Heart right ventricle (tissue), 16 donors: ENCODE results near the gene TMEM50B. TPM values are rescaled to one million over a fixed set of nuclear protein-coding genes. Genes with fewer than 3 reads are reported as not detected.

Experiments
- ATAC-seq, 8 donors: fragments of 200-7000 bp; cut with Tn5 transposase; one replicate each; pipeline ENCODE4 v1.9.1; 2020; ENCODE audit warnings: mild to moderate bottlenecking in 8 of 8, moderate library complexity in 8 of 8, moderate number of reproducible peaks in 1 of 8
- DNase-seq, 2 donors: peaks; one replicate each; pipeline ENCODE4 v3.0.0-alpha.2; 2020
- H3K27ac ChIP-seq, 10 donors: fragments of 200-600 bp; sonication (generic) in 2 of 10; one replicate each; pipeline versions ENCODE4 v1.5.0 to v1.8.0; 2020 to 2022; ENCODE audit warnings: mild to moderate bottlenecking in 3 of 10
- H3K27me3 ChIP-seq, 7 donors: fragments of 200-600 bp; one replicate each; pipeline ENCODE4 v1.8.0; 2021 to 2022; ENCODE audit warnings: mild to moderate bottlenecking in 2 of 7
- H3K36me3 ChIP-seq, 9 donors: fragments of 200-600 bp; sonication (generic) in 1 of 9; one replicate each; pipeline versions ENCODE4 v1.5.0 to v1.8.0; 2020 to 2022; ENCODE audit warnings: mild to moderate bottlenecking in 2 of 9
- H3K4me1 ChIP-seq, 9 donors: fragments of 200-600 bp; sonication (generic) in 1 of 9; one replicate each; pipeline versions ENCODE4 v1.5.0 to v1.8.0; 2020 to 2022; ENCODE audit warnings: mild to moderate bottlenecking in 4 of 9
- H3K4me3 ChIP-seq, 10 donors: fragments of 200-600 bp; sonication (generic) in 2 of 10; one replicate each; pipeline versions ENCODE4 v1.5.0 to v1.8.0; 2020 to 2022; ENCODE audit warnings: mild to moderate bottlenecking in 7 of 10, moderate library complexity in 2 of 10
- H3K9me3 ChIP-seq, 11 donors: fragments of 200-600 bp in 10 of 11; sonication (generic) in 2 of 11; one replicate each; pipeline versions ENCODE4 v1.5.0 to v1.8.0; 2013 to 2022; ENCODE audit warnings: mild to moderate bottlenecking in 2 of 11, control low read depth in 1 of 11, moderate library complexity in 1 of 11
- WGBS, 2 donors: extraction: QIAGEN DNeasy Blood & Tissue Kit; methylation state at CpG; one replicate each; pipeline ENCODE4 v1.1.7; 2013; ENCODE audit warnings: inconsistent platforms in 1 of 2; 5-methylcytosine and 5-hydroxymethylcytosine counted together
- intact Hi-C, 10 donors: fragments of 100-400 bp; cut with DNase I; formaldehyde crosslinking; loops; one replicate each; pipeline versions ENCODE4 v1.11.1 to v1.14.2; 2022
- polyA plus RNA-seq, 2 donors: library from polyadenylated mRNA; stranded (reverse); fragments of 200-250 nt; gene quantifications; one replicate each; pipeline ENCODE4 v1.2.3, GENCODE V29; 2013
- total RNA-seq, 10 donors: library from RNA; stranded (reverse); fragmentation: NEBNext Ultra II Directional in 3 of 10; extraction: Animal tissue kit (Norgen Biotek cat#: 25700) in 3 of 10; gene quantifications; one replicate each; pipeline versions ENCODE4 v1.2.1 to v1.2.4, GENCODE V29; 2021 to 2023
- TF ChIP-seq, protein P1 (sequence below), 9 donors: fragments of 200-600 bp; sonication (generic) in 2 of 9; IDR thresholded peaks; one replicate each; pipeline versions ENCODE4 v1.5.0 to v1.8.0; 2021 to 2022; ENCODE audit warnings: antibody characterized with exemption in 9 of 9, mild to moderate bottlenecking in 5 of 9, moderate library complexity in 1 of 9
- donor health status: Arrhythmogenic right ventricular cardiomyopathy.
- donor health status: ischemic (EF 13 %, LVEDD 7.1; RV severe dilation, severe dysfunction).
- donor health status: healthy with polysubstance abuse.
- donor health status: DM: no; HTN: yes; CAD: no.
- donor health status: DM: no; HTN: no; CAD: no.
- donor health status: ischemic (EF 25% LVEDD 6.9; RV normal size, moderate dysfunction).
- donor health status: ischemic (EF 25% LVEDD 5.7; RV mildly dilated, moderate dysfunction).
- donor health status: healthy.
- donor health status: DM: yes; HTN: yes; CAD: no.
- donor health status: Ischemic cardiomyopathy.
- donor health status: ischemic (EF 35%, LVEDD 5.7; RV mildly dilated, moderate dysfunction).
- donor health status: nonischemic (EF 11% LVEDD 7.7; RV severe dilation, severe dysfunction).
- donor health status: DM: yes; HTN: yes; CAD: no.
- donor health status: PGD.
- donor health status: ischemic (EF 29% LVEDD 5.4; RV normal size, mild dysfunction).
- donor health status: nonischemic (EF 23%, LVEDD 6.1; RV moderate dilation, normal function).

TMEM50B gene
- total and polyA plus RNA-seq, 12 donors, result 26.7 to 71.4 (median 30.6) TPM

DNA sequence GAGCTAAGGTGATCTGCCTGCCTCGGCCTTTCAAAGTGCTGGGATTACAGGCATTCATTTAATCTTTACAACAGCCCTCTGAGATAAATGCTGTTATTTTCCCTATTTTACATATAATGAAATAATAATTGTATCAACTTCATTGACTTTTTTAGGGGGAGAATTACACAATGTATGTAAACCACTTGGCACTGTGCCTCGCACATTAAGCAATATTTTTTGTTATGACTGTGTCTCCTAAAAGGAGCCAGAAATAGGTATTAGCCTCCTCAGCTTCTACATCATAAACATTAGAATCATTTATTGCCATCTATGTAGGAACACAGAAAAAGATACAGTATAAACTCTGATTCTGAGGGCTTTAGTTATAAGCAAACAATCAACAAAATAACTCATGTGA, 12.8 kb upstream of the TMEM50B start:
- DNase-seq, result no peak
- TF ChIP-seq, protein P1, sequence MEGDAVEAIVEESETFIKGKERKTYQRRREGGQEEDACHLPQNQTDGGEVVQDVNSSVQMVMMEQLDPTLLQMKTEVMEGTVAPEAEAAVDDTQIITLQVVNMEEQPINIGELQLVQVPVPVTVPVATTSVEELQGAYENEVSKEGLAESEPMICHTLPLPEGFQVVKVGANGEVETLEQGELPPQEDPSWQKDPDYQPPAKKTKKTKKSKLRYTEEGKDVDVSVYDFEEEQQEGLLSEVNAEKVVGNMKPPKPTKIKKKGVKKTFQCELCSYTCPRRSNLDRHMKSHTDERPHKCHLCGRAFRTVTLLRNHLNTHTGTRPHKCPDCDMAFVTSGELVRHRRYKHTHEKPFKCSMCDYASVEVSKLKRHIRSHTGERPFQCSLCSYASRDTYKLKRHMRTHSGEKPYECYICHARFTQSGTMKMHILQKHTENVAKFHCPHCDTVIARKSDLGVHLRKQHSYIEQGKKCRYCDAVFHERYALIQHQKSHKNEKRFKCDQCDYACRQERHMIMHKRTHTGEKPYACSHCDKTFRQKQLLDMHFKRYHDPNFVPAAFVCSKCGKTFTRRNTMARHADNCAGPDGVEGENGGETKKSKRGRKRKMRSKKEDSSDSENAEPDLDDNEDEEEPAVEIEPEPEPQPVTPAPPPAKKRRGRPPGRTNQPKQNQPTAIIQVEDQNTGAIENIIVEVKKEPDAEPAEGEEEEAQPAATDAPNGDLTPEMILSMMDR (IDR thresholded peaks at IDR 0.05), result no peak
- ATAC-seq, result no peak
- intact Hi-C loops, result no loop called here
- Histone ChIP-seq H3K4me3 (peak overlapping the region in 1 of 10 donors; percentile 77), H3K27me3 (no peaks in the 10 kb centered on the region), H3K27ac (peak overlapping the region in 4 of 10 donors; percentile 87 to 92 (median 90)), H3K9me3 (no peaks in the 10 kb centered on the region), H3K4me1 (peaks cover 0 to 15% (median 10%) of the 10 kb centered on the region in 9 donors), H3K36me3 (peaks cover 0 to 9% (median 0%) of the 10 kb centered on the region in 9 donors)
- whole genome bisulfite sequencing, 2 donors, result 71 to 88% methylated on average over 2 of the region's 2 CpGs

DNA sequence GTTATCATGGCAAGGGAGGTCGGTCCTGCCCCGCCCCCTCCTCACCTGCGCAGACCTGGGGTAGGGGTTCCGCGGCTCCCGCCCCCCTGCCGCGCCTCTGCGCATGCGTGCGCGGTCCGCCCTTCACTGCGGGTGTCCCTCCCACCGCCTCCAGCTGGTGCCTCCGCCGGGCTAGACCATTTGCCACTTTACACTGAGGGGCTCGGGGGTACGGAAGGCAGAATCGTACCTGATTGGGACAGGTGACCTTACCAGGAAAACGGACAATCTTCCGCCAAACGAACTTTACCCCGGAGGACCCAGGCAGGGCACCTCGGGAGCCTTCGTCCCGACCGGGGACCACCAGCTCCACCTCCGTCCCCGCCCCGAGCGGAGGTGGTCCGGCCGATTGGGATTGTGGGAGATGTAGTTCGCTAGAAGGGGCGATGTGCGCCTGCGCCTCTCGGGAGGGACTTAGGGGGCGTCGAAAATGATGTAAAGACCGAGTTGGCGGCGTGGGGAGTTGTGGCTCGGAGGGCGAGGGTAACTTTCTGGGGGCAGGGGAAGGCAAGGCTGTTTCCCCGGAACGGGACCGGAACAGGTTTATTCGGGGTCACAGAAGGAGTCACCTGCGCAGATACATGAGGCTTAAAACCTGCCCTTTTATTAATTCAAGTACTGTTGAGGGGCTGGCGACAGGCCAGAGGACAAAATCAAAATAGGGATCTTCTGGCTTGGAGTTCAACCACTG, 11.8 kb upstream of the TMEM50B start, which contains the start of gene DNAJC28:
Gene DNAJC28 (minus strand): TSS at position 344 of the 730 bp plus-strand sequence. CDS start 2,323 bp downstream, outside the sequence.
- Histone ChIP-seq H3K27ac (peak within 1 kb of the TSS; percentile 11 to 92 (median 87)), H3K4me1 (peaks cover 0 to 15% (median 10%) of the 10 kb centered on the region in 9 donors), H3K27me3 (no peaks in the 10 kb centered on the region), H3K4me3 (peak within 1 kb of the TSS; percentile 54 to 87 (median 76)), H3K9me3 (no peaks in the 10 kb centered on the region), H3K36me3 (peaks cover 0 to 9% (median 0%) of the 10 kb centered on the region in 9 donors)
- ATAC-seq (peak; percentile 98 to 100 (median 99)), DNase-seq (peak; percentile 95)
- intact Hi-C loops, result no loop called here
- WGBS, 2 donors, result 0 to 1% methylated on average over 52 of the region's 52 CpGs
- TF ChIP-seq, protein P1 (IDR thresholded peaks at IDR 0.05), result no peak

GRCh38 chr21:33490991-33491372, 11.2 kb upstream of the TMEM50B start:
- DNase-seq, result no peak
- Histone ChIP-seq H3K4me3 (peak overlapping the region; percentile 54 to 87 (median 76)), H3K4me1 (peaks cover 0 to 15% (median 10%) of the 10 kb centered on the region in 9 donors), H3K9me3 (no peaks in the 10 kb centered on the region), H3K36me3 (peaks cover 0 to 9% (median 0%) of the 10 kb centered on the region in 9 donors), H3K27ac (peak overlapping the region; percentile 11 to 92 (median 87)), H3K27me3 (no peaks in the 10 kb centered on the region)
- peak in 2 of 8 donors; percentile 2 to 11 for ATAC-seq
- intact Hi-C loops, result no loop called here
- WGBS, 2 donors, result 15 to 16% methylated on average over 12 of the region's 12 CpGs
- TF ChIP-seq, protein P1 (IDR thresholded peaks at IDR 0.05), result no peak

GRCh38 chr21:33488936-33489335, 9.2 kb upstream of the TMEM50B start:
- no peak for ATAC-seq
- WGBS, 2 donors, result 91 to 96% methylated on average over 4 of the region's 4 CpGs
- Histone ChIP-seq H3K27ac (no peak overlapping the region), H3K36me3 (peaks cover 0 to 9% (median 0%) of the 10 kb centered on the region in 9 donors), H3K9me3 (no peaks in the 10 kb centered on the region), H3K4me3 (no peak overlapping the region), H3K4me1 (peaks cover 0 to 15% (median 10%) of the 10 kb centered on the region in 9 donors), H3K27me3 (no peaks in the 10 kb centered on the region)
- TF ChIP-seq, protein P1 (IDR thresholded peaks at IDR 0.05), result no peak
- DNase-seq, result no peak
- intact Hi-C loops, result no loop called here
